Upper lobe of left lung (tissue), 4 donors: Measurements from ENCODE around the gene SLC25A21.

ENCODE experiments used
- EP300 ChIP-seq, 4 donors: sonication (generic); formaldehyde crosslinking; IDR thresholded peaks; one replicate each; pipeline ENCODE4 v1.5.1; 2017; ENCODE audit warnings: antibody characterized with exemption in 4 of 4, control low read depth in 2 of 4
- TF ChIP-seq, protein P1 (sequence below), 6 experiments: fragments of 450-650 bp in 4 of 6; fragments of 200-600 bp in 2 of 6; sonication (generic) in 2 of 6; IDR thresholded peaks; one replicate each; pipeline ENCODE4 v1.5.1; 2016 to 2019; ENCODE audit warnings: antibody characterized with exemption in 6 of 6

GRCh38 chr14:37116933-37117849, 55.2 kb downstream of the SLC25A21 start:
- TF ChIP-seq, protein P1, sequence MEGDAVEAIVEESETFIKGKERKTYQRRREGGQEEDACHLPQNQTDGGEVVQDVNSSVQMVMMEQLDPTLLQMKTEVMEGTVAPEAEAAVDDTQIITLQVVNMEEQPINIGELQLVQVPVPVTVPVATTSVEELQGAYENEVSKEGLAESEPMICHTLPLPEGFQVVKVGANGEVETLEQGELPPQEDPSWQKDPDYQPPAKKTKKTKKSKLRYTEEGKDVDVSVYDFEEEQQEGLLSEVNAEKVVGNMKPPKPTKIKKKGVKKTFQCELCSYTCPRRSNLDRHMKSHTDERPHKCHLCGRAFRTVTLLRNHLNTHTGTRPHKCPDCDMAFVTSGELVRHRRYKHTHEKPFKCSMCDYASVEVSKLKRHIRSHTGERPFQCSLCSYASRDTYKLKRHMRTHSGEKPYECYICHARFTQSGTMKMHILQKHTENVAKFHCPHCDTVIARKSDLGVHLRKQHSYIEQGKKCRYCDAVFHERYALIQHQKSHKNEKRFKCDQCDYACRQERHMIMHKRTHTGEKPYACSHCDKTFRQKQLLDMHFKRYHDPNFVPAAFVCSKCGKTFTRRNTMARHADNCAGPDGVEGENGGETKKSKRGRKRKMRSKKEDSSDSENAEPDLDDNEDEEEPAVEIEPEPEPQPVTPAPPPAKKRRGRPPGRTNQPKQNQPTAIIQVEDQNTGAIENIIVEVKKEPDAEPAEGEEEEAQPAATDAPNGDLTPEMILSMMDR (IDR thresholded peaks at IDR 0.05): peak in 1 of 6 experiments; percentile 21
- TF ChIP-seq EP300 (IDR thresholded peaks at IDR 0.05): no peak
